ENCODE data around the gene CPNE9. TPM values are rescaled to one million over a fixed set of nuclear protein-coding genes. Genes with fewer than 3 reads are reported as not detected.

The CPNE9 gene
- total and polyA plus RNA-seq, 2 of the 13 experiments (the other 11 are each of a cell fraction or from before 2014, with no cell fraction given) = 0.20 TPM; not detected in 1

- TF ChIP-seq TSC22D2 (CRISPR knock-in tag; IDR thresholded peaks at IDR 0.05; ENCODE audit: borderline replicate concordance) (no peak), TBX3 (IDR thresholded peaks at IDR 0.05; ENCODE audit: borderline replicate concordance) (no peak), HNF1B (CRISPR knock-in tag; IDR thresholded peaks at IDR 0.05) (0 out of 2 replicates have a peak, but pooled peaks have one; percentile 12), RNF219 (CRISPR knock-in tag; IDR thresholded peaks at IDR 0.05) (no peak), CREB1 (IDR thresholded peaks at IDR 0.05) (no peak), CREB1 (CRISPR knock-in tag; IDR thresholded peaks at IDR 0.05) (no peak), PHF21A (CRISPR knock-in tag; IDR thresholded peaks at IDR 0.05) (peak; percentile 45; the same call in 1 of the 2 replicates), ZBTB21 (CRISPR knock-in tag; IDR thresholded peaks at IDR 0.05) (no peak), ZFYVE20 (CRISPR knock-in tag; IDR thresholded peaks at IDR 0.05; ENCODE audit: borderline replicate concordance, low read depth) (no peak), MEF2D (CRISPR knock-in tag; IDR thresholded peaks at IDR 0.05) (no peak), TFE3 (CRISPR knock-in tag; IDR thresholded peaks at IDR 0.05) (no peak), ZFP36L2 (CRISPR knock-in tag; IDR thresholded peaks at IDR 0.05) (no peak), ZNF432 (CRISPR knock-in tag; IDR thresholded peaks at IDR 0.05; ENCODE audit: borderline replicate concordance) (no peak), CBX5 (CRISPR knock-in tag; IDR thresholded peaks at IDR 0.05; ENCODE audit: borderline replicate concordance) (no peak), ZNF225 (CRISPR knock-in tag; IDR thresholded peaks at IDR 0.05) (no peak), ZFP36L1 (CRISPR knock-in tag; IDR thresholded peaks at IDR 0.05) (no peak), ELF1 (CRISPR knock-in tag; IDR thresholded peaks at IDR 0.05) (no peak), FOXP4 (CRISPR knock-in tag; IDR thresholded peaks at IDR 0.05) (no peak; the same call in 1 of the 2 replicates), ZNF275 (CRISPR knock-in tag; IDR thresholded peaks at IDR 0.05; ENCODE audit: borderline replicate concordance) (no peak), CTCF (CRISPR knock-in tag; IDR thresholded peaks at IDR 0.05) (no peak)
Measured at GRCh38 chr3:9768141-9768775, 64.6 kb downstream of the CPNE9 start (continued).

Measured in HepG2 (cell line).